Kidney epithelial cell (primary cell): ENCODE results near the gene ACTC1. TPM values are rescaled to one million over a fixed set of nuclear protein-coding genes. Genes with fewer than 3 reads are reported as not detected.
"Not testable (repeated sequence)": the region's sequence is repeated elsewhere in the genome, so short reads cannot be mapped to it uniquely, and the experiment has no call there.

ENCODE experiments used
- DNase-seq: peaks from one replicate; pipeline ENCODE4 v3.0.0-alpha.2; 2010; ENCODE audit warnings: low read depth
- H3K27me3 ChIP-seq: 2 replicates; pipeline ENCODE4 v1.6.0; 2011; ENCODE audit warnings: low read length; ENCODE audit not compliant: control insufficient read depth, insufficient read depth
- H3K36me3 ChIP-seq: 2 replicates; pipeline ENCODE4 v1.5.1; 2011; ENCODE audit warnings: low read length; ENCODE audit not compliant: control insufficient read depth, insufficient read depth
- H3K4me3 ChIP-seq: 2 replicates; pipeline ENCODE4 v1.5.1; 2011; ENCODE audit warnings: low read depth, mild to moderate bottlenecking, control low read depth, low read length
- CTCF ChIP-seq: IDR thresholded peaks from 2 replicates; pipeline ENCODE4 v1.5.1; 2011; ENCODE audit warnings: mild to moderate bottlenecking, moderate library complexity, low read length, control low read depth, inconsistent platforms; ENCODE audit not compliant: insufficient read depth, poor library complexity, severe bottlenecking
- total RNA-seq: library from RNA; depleted of rRNA; stranded (reverse); fragments of >200 nt; gene quantifications from 2 replicates; pipeline ENCODE4 v1.2.3, GENCODE V29; 2015

ACTC1 gene
- total RNA-seq, 1 donor from 2014 or later = not detected

- no peak for DNase-seq
- no peak for TF ChIP-seq CTCF
- no peak overlapping the region for H3K4me3 ChIP-seq
- H3K27me3 ChIP-seq = no peaks in the 10 kb centered on the region
- H3K36me3 ChIP-seq = no peaks in the 10 kb centered on the region
Observed at GRCh38 chr15:34812369-34812768, 17.0 kb upstream of the ACTC1 start.

- Histone ChIP-seq H3K36me3 (no peaks in the 10 kb centered on the region), H3K27me3 (no peaks in the 10 kb centered on the region), H3K4me3 (no peak overlapping the region)
- TF ChIP-seq CTCF = no peak
- DNase-seq = peak; percentile 70
Observed at GRCh38 chr15:34810443-34811129, 15.2 kb upstream of the ACTC1 start.

GRCh38 chr15:34809186-34809585, 13.8 kb upstream of the ACTC1 start:
- TF ChIP-seq CTCF = no peak
- Histone ChIP-seq H3K4me3 (no peak overlapping the region), H3K27me3 (no peaks in the 10 kb centered on the region), H3K36me3 (no peaks in the 10 kb centered on the region)
- no peak for DNase-seq

GRCh38 chr15:34808016-34808415, 12.7 kb upstream of the ACTC1 start:
- Histone ChIP-seq H3K36me3 (no peaks in the 10 kb centered on the region), H3K27me3 (no peaks in the 10 kb centered on the region), H3K4me3 (no peak overlapping the region)
- DNase-seq = no peak
- TF ChIP-seq CTCF = no peak

- H3K36me3 ChIP-seq, H3K4me3 ChIP-seq, DNase-seq, H3K27me3 ChIP-seq: not testable (repeated sequence)
Observed at GRCh38 chr15:34807241-34807640, 11.9 kb upstream of the ACTC1 start.

GRCh38 chr15:34804776-34805175, 9.4 kb upstream of the ACTC1 start:
- Histone ChIP-seq H3K4me3 (no peak overlapping the region), H3K27me3 (no peaks in the 10 kb centered on the region), H3K36me3 (no peaks in the 10 kb centered on the region)
- TF ChIP-seq CTCF = no peak
- DNase-seq = no peak
